ENCODE results near the gene MAP7D3.
"Not testable (repeated sequence)": the region's sequence is repeated elsewhere in the genome, so short reads cannot be mapped to it uniquely, and the experiment has no call there.

MAP7D3 gene

DNA sequence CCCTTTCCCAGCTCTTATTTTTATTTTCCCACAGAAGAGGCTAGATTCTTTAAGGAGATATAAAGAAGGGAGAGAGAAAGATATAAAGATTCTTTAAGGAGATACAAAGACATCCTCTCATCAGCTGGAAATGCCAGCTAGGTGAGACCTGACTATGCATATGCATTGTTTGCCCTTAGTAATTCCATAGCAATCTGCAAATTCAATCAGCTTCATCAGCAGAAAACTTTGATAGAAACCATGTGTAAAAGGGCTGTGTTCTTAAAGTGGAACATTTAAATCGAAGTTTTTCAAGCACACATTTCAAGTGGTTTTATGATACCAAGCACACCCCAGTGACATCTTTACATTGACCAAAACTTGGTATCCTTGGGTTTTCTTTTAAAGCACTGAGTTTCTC is 79.8 kb downstream of the MAP7D3 start:
- DNase-seq = no peak

GRCh38 chrX:136170139-136170800 is 80.9 kb downstream of the MAP7D3 start:
- no peak for DNase-seq

GRCh38 chrX:136168929-136169735 is 82.1 kb downstream of the MAP7D3 start:
- peak; percentile 84 for DNase-seq

DNA sequence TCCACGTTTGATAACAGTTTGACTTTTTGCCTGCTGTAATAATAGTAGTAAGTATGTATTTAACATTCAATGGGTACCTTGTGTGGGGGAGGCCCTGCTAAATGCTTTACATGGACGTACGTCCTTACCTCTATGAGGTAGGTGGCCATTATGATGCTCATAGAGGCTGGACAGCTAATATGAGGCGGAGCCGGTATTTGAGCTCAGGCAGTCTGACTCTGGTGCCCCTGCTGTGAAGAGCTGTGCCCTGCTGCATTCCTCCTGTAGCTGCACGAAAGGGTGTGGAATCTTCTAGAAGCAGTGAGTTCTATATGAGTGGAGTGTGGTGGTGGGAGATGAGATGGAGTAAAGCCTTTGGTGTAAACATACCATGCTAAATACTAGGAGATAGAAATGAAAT is 83.2 kb downstream of the MAP7D3 start:
- not testable (repeated sequence) for DNase-seq

DNA sequence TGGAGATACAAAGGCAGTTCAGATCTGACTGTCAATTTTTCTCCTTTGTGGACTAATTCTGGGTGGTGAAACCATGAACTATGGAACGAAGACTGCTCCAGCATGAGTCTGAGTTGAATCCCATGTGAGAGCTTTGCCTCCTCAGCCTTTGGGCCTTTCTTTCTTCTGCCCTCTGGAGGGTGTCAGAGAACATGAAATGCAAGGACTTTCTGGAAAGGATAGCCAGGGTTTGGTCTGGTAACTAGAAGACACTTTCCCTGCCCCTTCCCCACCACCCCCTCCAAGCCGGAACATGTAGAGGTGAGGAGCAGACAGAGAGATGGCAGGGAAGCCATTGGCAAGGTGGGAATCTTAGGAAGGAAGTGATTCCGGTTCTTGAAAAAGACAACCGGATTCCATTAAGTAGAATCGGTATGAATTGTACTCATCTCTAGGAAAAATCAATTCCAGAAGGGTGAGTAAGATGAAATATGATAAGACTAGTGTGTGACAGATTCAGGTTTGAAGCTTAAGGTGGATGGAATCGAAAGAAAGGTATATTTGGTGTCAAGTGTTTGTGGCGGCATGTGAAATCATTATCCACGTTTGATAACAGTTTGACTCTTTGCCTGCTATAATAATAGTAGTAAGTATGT is 84.9 kb downstream of the MAP7D3 start:
- DNase-seq = no peak

DNA sequence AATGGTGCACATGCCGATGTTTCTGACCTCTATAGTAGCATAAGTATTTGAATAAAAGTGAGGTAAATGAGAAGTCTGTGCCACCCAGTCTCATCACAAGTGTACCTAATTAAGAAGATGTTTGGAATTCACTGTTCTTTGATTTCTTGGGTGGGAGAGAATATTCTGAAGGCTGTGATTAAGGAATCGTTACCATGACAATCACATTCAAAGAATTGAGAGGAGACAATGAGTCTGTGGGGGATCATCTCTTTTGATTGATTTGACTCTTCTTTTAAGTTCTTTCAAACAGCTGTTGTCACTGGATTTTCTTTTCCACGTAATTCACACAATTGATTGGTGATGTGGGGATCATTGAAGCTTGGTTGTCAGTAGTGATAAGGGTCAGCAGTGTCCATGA is 85.8 kb downstream of the MAP7D3 start:
- DNase-seq = peak; percentile 34

- DNase-seq = no peak
Observed at GRCh38 chrX:136163689-136164088, 87.5 kb downstream of the MAP7D3 start.
